HepG2 (cell line): ENCODE data around the gene MAMDC2. TPM values are rescaled to one million over a fixed set of nuclear protein-coding genes. Genes with fewer than 3 reads are reported as not detected.

Experiments
- ADNP ChIP-seq: sonication (generic); formaldehyde crosslinking; IDR thresholded peaks from 2 replicates; pipeline ENCODE4 v1.4.0; 2020; ENCODE audit warnings: missing genetic modification reagents
- ATF1 ChIP-seq: IDR thresholded peaks from 2 replicates; pipeline ENCODE4 v1.6.1; 2016; ENCODE audit warnings: mild to moderate bottlenecking, control low read depth
- CEBPG ChIP-seq: IDR thresholded peaks from 2 replicates; pipeline ENCODE4 v1.6.1; 2016
- ESRRA ChIP-seq: sonication (generic); formaldehyde crosslinking; IDR thresholded peaks from 2 replicates; pipeline ENCODE4 v1.5.1; 2020; ENCODE audit warnings: mild to moderate bottlenecking, low read depth, missing genetic modification reagents
- HNF4A ChIP-seq: sonication (generic); formaldehyde crosslinking; IDR thresholded peaks from 2 replicates; pipeline ENCODE4 v1.4.0; 2020; ENCODE audit warnings: missing genetic modification reagents
- KDM3A ChIP-seq: IDR thresholded peaks from 2 replicates; pipeline ENCODE4 v1.6.1; 2018; ENCODE audit warnings: low read depth, missing compliant biosample characterization
- MED13 ChIP-seq: sonication (generic); formaldehyde crosslinking; IDR thresholded peaks from 2 replicates; pipeline ENCODE4 v1.5.0; 2020; ENCODE audit warnings: missing genetic modification reagents
- MIER2 ChIP-seq: IDR thresholded peaks from 2 replicates; pipeline ENCODE4 v1.6.1; 2016; ENCODE audit warnings: missing biosample characterization, missing genetic modification reagents
- SALL1 ChIP-seq: sonication (generic); formaldehyde crosslinking; IDR thresholded peaks from 2 replicates; pipeline ENCODE4 v1.8.0; 2022; ENCODE audit warnings: mild to moderate bottlenecking, missing genetic modification reagents
- SNAPC4 ChIP-seq: sonication (generic); formaldehyde crosslinking; IDR thresholded peaks from 2 replicates; pipeline ENCODE4 v1.4.0; 2020; ENCODE audit warnings: mild to moderate bottlenecking, missing genetic modification reagents
- TFAP4 ChIP-seq: sonication (generic); IDR thresholded peaks from 2 replicates; pipeline ENCODE4 v1.6.1; 2016; ENCODE audit warnings: low read depth, borderline replicate concordance
- YY1 ChIP-seq: IDR thresholded peaks from 2 replicates; pipeline ENCODE4 v1.6.1; 2011; ENCODE audit warnings: low read length, low read depth, moderate library complexity, mild to moderate bottlenecking; ENCODE audit not compliant: insufficient read depth, insufficient replicate concordance
- ZBTB1 ChIP-seq: sonication (generic); formaldehyde crosslinking; IDR thresholded peaks from 2 replicates; pipeline ENCODE4 v1.4.0; 2020; ENCODE audit warnings: missing genetic modification reagents, borderline replicate concordance
- ZBTB8A ChIP-seq: sonication (generic); formaldehyde crosslinking; IDR thresholded peaks from 2 replicates; pipeline ENCODE4 v1.4.0; 2020; ENCODE audit warnings: mild to moderate bottlenecking, low read depth, missing genetic modification reagents, borderline replicate concordance
- ZNF234 ChIP-seq: sonication (generic); formaldehyde crosslinking; conservative IDR thresholded peaks from 2 replicates; pipeline ENCODE4 v1.5.1; 2020; ENCODE audit warnings: mild to moderate bottlenecking, missing genetic modification reagents
- ZNF75D ChIP-seq: sonication (generic); formaldehyde crosslinking; IDR thresholded peaks from 2 replicates; pipeline ENCODE4 v1.8.1; 2023; ENCODE audit warnings: missing genetic modification reagents, mild to moderate bottlenecking, borderline replicate concordance
- polyA plus RNA-seq, 8 experiments: library from polyadenylated mRNA; depleted of rRNA in 3 of 8; stranded (reverse) in 7 of 8; unstranded in 1 of 8; fragments of >200 nt; fragmentation: Illumina TruSeq in 4 of 8; extraction: Trizol in 4 of 8; gene quantifications; 2 replicates each; pipeline versions ENCODE4 v1.2.1 to v1.2.3, GENCODE V29; 2011 to 2016; ENCODE audit warnings: low read depth in 4 of 8, missing spikeins in 1 of 8, mixed read lengths in 1 of 8; ENCODE audit not compliant: insufficient read depth in 1 of 8
- total RNA-seq, 5 experiments: library from RNA; depleted of rRNA; stranded (reverse); fragments of >200 nt; fragmentation: Illumina TruSeq; extraction: Trizol; gene quantifications; 2 replicates each; pipeline ENCODE4 v1.2.3, GENCODE V29; 2016; ENCODE audit warnings: low read depth in 1 of 5
- TF ChIP-seq, protein P1 (sequence below): sonication (generic); formaldehyde crosslinking; IDR thresholded peaks from 2 replicates; pipeline ENCODE4 v1.4.0; 2020; ENCODE audit warnings: missing genetic modification reagents
- TF ChIP-seq, protein P2 (sequence below): sonication (generic); formaldehyde crosslinking; IDR thresholded peaks from 2 replicates; pipeline ENCODE4 v1.4.0; 2020; ENCODE audit warnings: missing genetic modification reagents, mild to moderate bottlenecking, borderline replicate concordance
- TF ChIP-seq, protein P3 (sequence below), 2 experiments: fragments of 450-650 bp in 1 of 2; sonication (generic) in 1 of 2; formaldehyde crosslinking; IDR thresholded peaks; 2 replicates each; pipeline versions ENCODE4 v1.5.0 to v1.8.0; 2020 to 2022; ENCODE audit warnings: mild to moderate bottlenecking in 1 of 2, missing genetic modification reagents in 1 of 2

The MAMDC2 gene
- total and polyA plus RNA-seq, 2 of the 13 experiments (the other 11 are each of a cell fraction or from before 2014, with no cell fraction given), result not detected

- TF ChIP-seq, protein P1, sequence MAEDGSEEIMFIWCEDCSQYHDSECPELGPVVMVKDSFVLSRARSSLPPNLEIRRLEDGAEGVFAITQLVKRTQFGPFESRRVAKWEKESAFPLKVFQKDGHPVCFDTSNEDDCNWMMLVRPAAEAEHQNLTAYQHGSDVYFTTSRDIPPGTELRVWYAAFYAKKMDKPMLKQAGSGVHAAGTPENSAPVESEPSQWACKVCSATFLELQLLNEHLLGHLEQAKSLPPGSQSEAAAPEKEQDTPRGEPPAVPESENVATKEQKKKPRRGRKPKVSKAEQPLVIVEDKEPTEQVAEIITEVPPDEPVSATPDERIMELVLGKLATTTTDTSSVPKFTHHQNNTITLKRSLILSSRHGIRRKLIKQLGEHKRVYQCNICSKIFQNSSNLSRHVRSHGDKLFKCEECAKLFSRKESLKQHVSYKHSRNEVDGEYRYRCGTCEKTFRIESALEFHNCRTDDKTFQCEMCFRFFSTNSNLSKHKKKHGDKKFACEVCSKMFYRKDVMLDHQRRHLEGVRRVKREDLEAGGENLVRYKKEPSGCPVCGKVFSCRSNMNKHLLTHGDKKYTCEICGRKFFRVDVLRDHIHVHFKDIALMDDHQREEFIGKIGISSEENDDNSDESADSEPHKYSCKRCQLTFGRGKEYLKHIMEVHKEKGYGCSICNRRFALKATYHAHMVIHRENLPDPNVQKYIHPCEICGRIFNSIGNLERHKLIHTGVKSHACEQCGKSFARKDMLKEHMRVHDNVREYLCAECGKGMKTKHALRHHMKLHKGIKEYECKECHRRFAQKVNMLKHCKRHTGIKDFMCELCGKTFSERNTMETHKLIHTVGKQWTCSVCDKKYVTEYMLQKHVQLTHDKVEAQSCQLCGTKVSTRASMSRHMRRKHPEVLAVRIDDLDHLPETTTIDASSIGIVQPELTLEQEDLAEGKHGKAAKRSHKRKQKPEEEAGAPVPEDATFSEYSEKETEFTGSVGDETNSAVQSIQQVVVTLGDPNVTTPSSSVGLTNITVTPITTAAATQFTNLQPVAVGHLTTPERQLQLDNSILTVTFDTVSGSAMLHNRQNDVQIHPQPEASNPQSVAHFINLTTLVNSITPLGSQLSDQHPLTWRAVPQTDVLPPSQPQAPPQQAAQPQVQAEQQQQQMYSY (CRISPR knock-in tag), result no peak
- TF ChIP-seq KDM3A (CRISPR knock-in tag) (no peak), ADNP (CRISPR knock-in tag) (no peak), ATF1 (CRISPR knock-in tag) (no peak), HNF4A (peak; percentile 85), ESRRA (CRISPR knock-in tag) (0 out of 2 replicates have a peak, but pooled peaks have one; percentile 37), TFAP4 (no peak), ZNF75D (CRISPR knock-in tag) (no peak), CEBPG (peak; percentile 55; the same call in 1 of the 2 replicates), ZBTB8A (CRISPR knock-in tag) (no peak), YY1 (no peak), ZNF234 (CRISPR knock-in tag) (no peak), SALL1 (CRISPR knock-in tag) (0 out of 2 replicates have a peak, but pooled peaks have one; percentile 24), ZBTB1 (CRISPR knock-in tag) (no peak), SNAPC4 (CRISPR knock-in tag) (no peak), MED13 (CRISPR knock-in tag) (no peak), MIER2 (CRISPR knock-in tag) (no peak)
- TF ChIP-seq, protein P2, sequence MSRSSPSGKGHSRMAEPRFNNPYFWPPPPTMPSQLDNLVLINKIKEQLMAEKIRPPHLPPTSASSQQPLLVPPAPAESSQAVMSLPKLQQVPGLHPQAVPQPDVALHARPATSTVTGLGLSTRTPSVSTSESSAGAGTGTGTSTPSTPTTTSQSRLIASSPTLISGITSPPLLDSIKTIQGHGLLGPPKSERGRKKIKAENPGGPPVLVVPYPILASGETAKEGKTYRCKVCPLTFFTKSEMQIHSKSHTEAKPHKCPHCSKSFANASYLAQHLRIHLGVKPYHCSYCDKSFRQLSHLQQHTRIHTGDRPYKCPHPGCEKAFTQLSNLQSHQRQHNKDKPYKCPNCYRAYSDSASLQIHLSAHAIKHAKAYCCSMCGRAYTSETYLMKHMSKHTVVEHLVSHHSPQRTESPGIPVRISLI, result no peak
- TF ChIP-seq, protein P3, sequence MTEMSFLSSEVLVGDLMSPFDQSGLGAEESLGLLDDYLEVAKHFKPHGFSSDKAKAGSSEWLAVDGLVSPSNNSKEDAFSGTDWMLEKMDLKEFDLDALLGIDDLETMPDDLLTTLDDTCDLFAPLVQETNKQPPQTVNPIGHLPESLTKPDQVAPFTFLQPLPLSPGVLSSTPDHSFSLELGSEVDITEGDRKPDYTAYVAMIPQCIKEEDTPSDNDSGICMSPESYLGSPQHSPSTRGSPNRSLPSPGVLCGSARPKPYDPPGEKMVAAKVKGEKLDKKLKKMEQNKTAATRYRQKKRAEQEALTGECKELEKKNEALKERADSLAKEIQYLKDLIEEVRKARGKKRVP (CRISPR knock-in tag; IDR thresholded peaks at IDR 0.05), result no peak
Observed at GRCh38 chr9:70123695-70124094, 80.0 kb downstream of the MAMDC2 start (continued).
